Liver (tissue), 3 donors: ENCODE data around the gene DIP2C.

Experiments
- CTCF ChIP-seq: fragments of 150-350 bp; IDR thresholded peaks from 2 replicates; pipeline ENCODE4 v1.5.1; 2017; ENCODE audit warnings: improper control_type of control experiment, low read depth, low read length; ENCODE audit not compliant: missing input control
- JUND ChIP-seq, 2 donors: IDR thresholded peaks; 2 replicates each; pipeline ENCODE4 v1.6.1; 2016; ENCODE audit warnings: antibody characterized with exemption in 2 of 2
- RAD21 ChIP-seq, 2 donors: IDR thresholded peaks; 2 replicates each; pipeline ENCODE4 v1.6.1; 2016; ENCODE audit warnings: antibody characterized with exemption in 2 of 2, mild to moderate bottlenecking in 2 of 2
- REST ChIP-seq: IDR thresholded peaks from 2 replicates; pipeline ENCODE4 v1.6.1; 2016; ENCODE audit warnings: antibody characterized with exemption, mild to moderate bottlenecking
- TF ChIP-seq, protein P1 (sequence below): IDR thresholded peaks from 2 replicates; pipeline ENCODE4 v1.6.1; 2016; ENCODE audit warnings: antibody characterized with exemption
- donor health status: healthy.
- donor health status: healthy.

DNA sequence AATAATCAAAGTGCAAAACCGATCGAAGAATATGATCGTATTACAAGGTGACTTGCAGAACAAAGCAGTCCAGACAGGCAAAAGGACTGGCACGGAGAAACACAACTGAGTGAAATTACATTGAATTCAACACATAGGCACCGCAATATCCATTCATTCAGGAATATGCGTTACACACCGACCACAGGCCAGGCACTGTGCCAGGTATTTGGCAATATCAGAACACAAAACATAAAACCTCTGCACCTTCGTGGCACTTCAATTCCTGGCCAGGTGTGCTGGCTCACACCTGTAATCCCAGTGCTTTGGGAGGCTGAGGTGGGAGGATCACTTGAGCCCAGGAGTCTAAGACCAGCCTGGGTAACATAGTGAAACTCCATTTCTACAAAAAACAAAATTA lies 187.9 kb downstream of the DIP2C start:
- no peak for TF ChIP-seq CTCF
- TF ChIP-seq RAD21 (IDR thresholded peaks at IDR 0.05), result no peak
- TF ChIP-seq REST, result no peak
- TF ChIP-seq JUND (IDR thresholded peaks at IDR 0.05), result no peak
- TF ChIP-seq, protein P1, sequence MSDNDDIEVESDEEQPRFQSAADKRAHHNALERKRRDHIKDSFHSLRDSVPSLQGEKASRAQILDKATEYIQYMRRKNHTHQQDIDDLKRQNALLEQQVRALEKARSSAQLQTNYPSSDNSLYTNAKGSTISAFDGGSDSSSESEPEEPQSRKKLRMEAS, result no peak
